Measurements from ENCODE around the gene HBEGF. TPM values are rescaled to one million over a fixed set of nuclear protein-coding genes. Genes with fewer than 3 reads are reported as not detected.

HBEGF gene
- total RNA-seq, 2 experiments from 2014 or later = 4.7 to 20.2 TPM

- ChIA-PET POLR2A (interaction anchor here (0.6 to 1.9 kb wide), 18 partner anchors 9 to 1718 kb away, joined by 3 to 8 read pairs (median 4); partner anchors contain the start of gene HBEGF), CTCF (ENCODE audit: unreplicated experiment) (interaction anchor here (0.6 kb wide), 1 partner anchor 189 kb away, joined by 3 read pairs; the partner anchor contains the start of gene PURA)
- Histone ChIP-seq H3K9me3 (ENCODE audit: low read length) (no peaks in the 10 kb centered on the region), H3K36me3 (ENCODE audit: insufficient read depth, low read length) (peaks cover 22% of the 10 kb centered on the region), H3K4me2 (ENCODE audit: low read length) (peak within 1 kb of the TSS; percentile 88), H2AFZ (ENCODE audit: low read length) (peak within 1 kb of the TSS; percentile 100), H3K9me2 (ENCODE audit: insufficient read depth, low read length) (no peaks in the 10 kb centered on the region), H3K79me2 (ENCODE audit: insufficient read depth, low read depth, low read length) (peaks cover 26% of the 10 kb centered on the region), H3K4me3 (ENCODE audit: low read depth, low read length, poor library complexity, severe bottlenecking) (peak within 1 kb of the TSS; percentile 98), H4K20me1 (ENCODE audit: insufficient read depth, low read length) (no peaks in the 10 kb centered on the region), H3K4me1 (ENCODE audit: insufficient read depth, low read length, poor library complexity, severe bottlenecking) (peaks cover 18% of the 10 kb centered on the region), H3K27ac (ENCODE audit: low read depth, low read length, poor library complexity, severe bottlenecking) (peak within 1 kb of the TSS; percentile 26)
- TF ChIP-seq CTCF (conservative IDR thresholded peaks at IDR 0.05; ENCODE audit: low read length) (no peak), EZH2phosphoT487 (IDR thresholded peaks at IDR 0.05; ENCODE audit: borderline replicate concordance, low read depth, low read length) (no peak)
- peak; percentile 98 for DNase-seq (ENCODE audit: low spot score)
- intact Hi-C loops (cut with micrococcal nuclease; ENCODE audit: unreplicated experiment) = loop anchor here (2.0 kb wide), 1 partner anchor 44 kb away; the partner anchor contains the start of gene HBEGF
- TSS peak; percentile 98 for BruUV-seq (replicated peaks)
These were observed 43.4 kb downstream of the HBEGF start, which contains the start of gene PFDN1 for GRCh38 chr5:140302786-140303639. TSS of gene PFDN1 (minus strand) at chr5:140303101. CDS start at chr5:140303073, 28 bp downstream.

GRCh38 chr5:140301136-140301535, 45.3 kb downstream of the HBEGF start:
- peaks cover 38% of the 10 kb centered on the region for H3K36me3 ChIP-seq (ENCODE audit: insufficient read depth, low read length)
- H3K4me1 ChIP-seq (ENCODE audit: insufficient read depth, low read length, poor library complexity, severe bottlenecking) = peaks cover 18% of the 10 kb centered on the region
- intact Hi-C loops (cut with micrococcal nuclease; ENCODE audit: unreplicated experiment) = no loop called here
- no TSS peak for BruUV-seq (replicated peaks)
- peak overlapping the region; percentile 88; the same call in 1 of the 2 replicates for H3K4me2 ChIP-seq (ENCODE audit: low read length)
- TF ChIP-seq EZH2phosphoT487 (IDR thresholded peaks at IDR 0.05; ENCODE audit: borderline replicate concordance, low read depth, low read length) = no peak
- TF ChIP-seq CTCF (conservative IDR thresholded peaks at IDR 0.05; ENCODE audit: low read length) = no peak
- H3K9me2 ChIP-seq (ENCODE audit: insufficient read depth, low read length) = no peaks in the 10 kb centered on the region
- H3K9me3 ChIP-seq (ENCODE audit: low read length) = no peaks in the 10 kb centered on the region
- POLR2A ChIA-PET = interaction anchor here (1.0 kb wide), 1 partner anchor 39 kb away, joined by 3 read pairs; no protein-coding TSS in a partner anchor
- no peak for DNase-seq (ENCODE audit: low spot score)
- peaks cover 42% of the 10 kb centered on the region for H3K79me2 ChIP-seq (ENCODE audit: insufficient read depth, low read depth, low read length)
- H4K20me1 ChIP-seq (ENCODE audit: insufficient read depth, low read length) = no peaks in the 10 kb centered on the region
- CTCF ChIA-PET (ENCODE audit: unreplicated experiment) = no interaction called here
- no peak overlapping the region for H3K4me3 ChIP-seq (ENCODE audit: low read depth, low read length, poor library complexity, severe bottlenecking)
- no peak overlapping the region for H2AFZ ChIP-seq (ENCODE audit: low read length)
- no peak overlapping the region for H3K27ac ChIP-seq (ENCODE audit: low read depth, low read length, poor library complexity, severe bottlenecking)
